HCEC 1CT (cell line): ENCODE data around the gene NFE2L1.
"Not testable (repeated sequence)": the region's sequence is repeated elsewhere in the genome, so short reads cannot be mapped to it uniquely, and the experiment has no call there.

Source experiments
- DNase-seq: peaks from one replicate; pipeline ENCODE4 v3.0.0-alpha.2; 2017

NFE2L1 gene

DNA sequence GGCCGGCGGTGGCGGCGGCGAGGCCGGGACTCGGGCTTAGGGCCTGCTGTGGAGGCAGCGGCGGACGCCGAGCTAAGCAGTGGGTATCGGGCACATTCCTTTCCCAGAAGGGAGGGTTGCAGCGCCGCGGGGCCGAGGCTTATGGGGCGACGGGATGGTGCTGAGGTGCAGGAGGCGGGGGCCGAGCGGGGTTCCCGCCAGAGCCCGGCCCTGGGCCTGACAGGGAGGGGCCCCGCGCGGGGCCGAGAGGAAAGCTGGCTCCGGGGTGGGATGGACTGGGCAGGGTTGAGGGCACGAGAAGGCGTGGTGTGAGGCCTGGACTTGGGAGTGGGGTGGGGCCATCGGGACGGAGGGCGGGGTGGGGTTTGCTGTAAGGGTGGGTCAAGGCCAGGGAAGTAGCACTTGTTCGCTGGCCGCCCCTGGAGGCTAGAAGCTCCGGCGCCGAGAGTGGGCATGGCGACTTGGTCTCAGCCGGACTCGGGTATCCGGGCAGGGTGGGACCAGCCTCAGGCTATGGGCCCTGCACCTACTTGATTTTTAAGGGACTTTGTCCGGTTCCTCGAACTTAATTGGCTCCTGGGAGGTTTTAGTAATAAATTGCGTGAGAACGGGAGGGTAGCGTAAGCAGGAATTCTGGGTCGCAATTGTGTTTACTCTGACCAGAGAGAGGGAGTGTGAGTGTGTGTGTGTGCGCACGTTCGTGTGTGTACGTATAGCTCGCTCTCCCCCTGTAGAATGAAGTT lies 396 bp downstream of the NFE2L1 start:
- DNase-seq, result peak; percentile 94

- DNase-seq, result no peak
Observed at GRCh38 chr17:48051283-48051682, 3.1 kb downstream of the NFE2L1 start.

GRCh38 chr17:48051706-48052486 lies 3.7 kb downstream of the NFE2L1 start:
- peak; percentile 58 for DNase-seq

DNA sequence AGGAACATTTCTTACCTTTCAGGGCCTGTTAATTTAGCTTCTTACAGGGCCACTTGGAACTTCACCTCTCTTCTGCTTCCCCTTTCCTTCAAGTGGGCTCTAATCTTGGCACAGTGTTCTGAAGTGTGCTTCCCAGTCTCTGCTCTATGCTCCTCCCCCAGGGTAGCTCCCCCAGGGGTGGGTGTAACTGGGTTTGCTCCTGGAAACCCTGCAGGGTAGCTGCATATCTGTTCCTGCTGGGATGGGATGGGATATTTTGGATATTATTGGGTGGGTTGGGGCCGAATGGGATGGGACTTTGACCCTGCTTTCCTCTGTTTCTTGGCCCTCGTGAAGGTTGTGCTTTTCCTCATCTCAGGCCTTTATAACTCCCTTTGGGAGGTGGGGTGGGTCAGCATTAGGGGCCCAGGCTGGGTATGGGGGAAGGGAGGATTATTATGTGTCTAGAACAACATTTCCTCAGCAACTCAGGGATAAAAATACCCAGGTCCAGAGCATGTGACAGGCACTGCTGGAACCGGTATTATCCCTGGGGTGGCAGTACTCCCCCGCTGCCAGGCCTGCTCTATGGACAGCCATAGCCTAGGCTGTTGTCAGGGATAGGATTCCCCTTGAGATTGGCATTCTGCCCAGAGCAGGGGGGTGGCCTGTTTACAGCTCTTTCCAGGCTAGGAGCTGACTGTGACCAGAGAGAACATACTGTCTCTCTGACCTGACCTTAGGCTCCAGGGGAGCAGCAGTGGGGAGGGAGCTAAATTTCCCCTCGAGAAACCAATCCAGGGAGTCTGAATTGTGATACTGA lies 5.0 kb downstream of the NFE2L1 start:
- DNase-seq, result no peak

DNA sequence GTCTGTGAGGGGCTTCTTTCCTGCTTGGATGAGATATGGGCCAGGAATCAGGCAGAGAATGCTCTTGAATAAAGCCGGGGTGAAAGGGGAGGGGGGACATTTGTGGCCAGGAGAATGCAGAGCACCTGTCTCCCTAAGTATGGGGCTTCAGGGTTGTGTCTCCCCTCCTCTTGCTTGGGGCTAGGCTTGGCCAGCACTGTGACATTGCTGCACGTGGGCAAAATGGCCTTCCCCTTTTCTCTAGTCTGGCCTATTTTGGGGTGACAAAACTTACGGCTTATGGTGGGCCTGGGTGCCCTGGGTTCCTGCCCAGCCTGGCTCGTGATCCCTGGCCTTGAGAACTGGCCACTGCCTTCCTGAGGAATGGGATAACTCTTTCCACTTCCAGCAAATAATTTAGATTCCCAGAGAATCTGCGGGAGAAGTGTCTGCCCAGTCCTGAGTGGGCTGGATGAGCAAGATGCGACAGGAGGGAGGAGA lies 5.6 kb downstream of the NFE2L1 start:
- DNase-seq, result no peak

GRCh38 chr17:48054238-48055185 lies 6.4 kb downstream of the NFE2L1 start:
- DNase-seq, result peak; percentile 51

- no peak for DNase-seq
Observed at GRCh38 chr17:48055531-48056245, 7.5 kb downstream of the NFE2L1 start.

- no peak for DNase-seq
Observed at GRCh38 chr17:48056246-48056745, 8.1 kb downstream of the NFE2L1 start.

DNA sequence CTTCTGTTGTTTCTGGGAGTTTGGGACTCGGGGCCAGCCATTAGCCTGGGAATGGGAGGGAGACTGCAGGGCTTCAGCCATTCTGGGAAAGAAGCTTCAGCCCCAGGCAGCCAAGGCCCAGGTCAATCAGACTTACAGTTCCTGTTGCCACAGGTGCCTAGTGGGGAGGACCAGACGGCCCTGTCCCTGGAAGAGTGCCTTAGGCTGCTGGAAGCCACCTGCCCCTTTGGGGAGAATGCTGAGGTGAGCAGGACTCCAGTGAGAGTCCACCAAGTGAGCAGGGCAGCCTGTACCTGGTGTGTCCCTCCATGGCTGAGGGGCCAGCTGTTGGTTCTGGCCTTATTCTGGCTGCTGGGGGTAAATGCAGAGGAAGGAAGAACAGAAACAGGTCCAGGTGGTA lies 8.7 kb downstream of the NFE2L1 start:
- DNase-seq, result no peak

GRCh38 chr17:48057626-48058025 lies 9.5 kb downstream of the NFE2L1 start:
- no peak for DNase-seq

DNA sequence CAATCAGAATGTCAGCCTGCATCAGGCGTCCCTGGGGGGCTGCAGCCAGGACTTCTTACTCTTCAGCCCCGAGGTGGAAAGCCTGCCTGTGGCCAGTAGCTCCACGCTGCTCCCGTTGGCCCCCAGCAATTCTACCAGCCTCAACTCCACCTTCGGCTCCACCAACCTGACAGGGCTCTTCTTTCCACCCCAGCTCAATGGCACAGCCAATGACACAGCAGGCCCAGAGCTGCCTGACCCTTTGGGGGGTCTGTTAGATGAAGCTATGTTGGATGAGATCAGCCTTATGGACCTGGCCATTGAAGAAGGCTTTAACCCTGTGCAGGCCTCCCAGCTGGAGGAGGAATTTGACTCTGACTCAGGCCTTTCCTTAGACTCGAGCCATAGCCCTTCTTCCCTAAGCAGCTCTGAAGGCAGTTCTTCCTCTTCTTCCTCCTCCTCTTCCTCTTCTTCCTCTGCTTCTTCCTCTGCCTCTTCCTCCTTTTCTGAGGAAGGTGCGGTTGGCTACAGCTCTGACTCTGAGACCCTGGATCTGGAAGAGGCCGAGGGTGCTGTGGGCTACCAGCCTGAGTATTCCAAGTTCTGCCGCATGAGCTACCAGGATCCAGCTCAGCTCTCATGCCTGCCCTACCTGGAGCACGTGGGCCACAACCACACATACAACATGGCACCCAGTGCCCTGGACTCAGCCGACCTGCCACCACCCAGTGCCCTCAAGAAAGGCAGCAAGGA lies 10.4 kb downstream of the NFE2L1 start:
- no peak for DNase-seq

DNA sequence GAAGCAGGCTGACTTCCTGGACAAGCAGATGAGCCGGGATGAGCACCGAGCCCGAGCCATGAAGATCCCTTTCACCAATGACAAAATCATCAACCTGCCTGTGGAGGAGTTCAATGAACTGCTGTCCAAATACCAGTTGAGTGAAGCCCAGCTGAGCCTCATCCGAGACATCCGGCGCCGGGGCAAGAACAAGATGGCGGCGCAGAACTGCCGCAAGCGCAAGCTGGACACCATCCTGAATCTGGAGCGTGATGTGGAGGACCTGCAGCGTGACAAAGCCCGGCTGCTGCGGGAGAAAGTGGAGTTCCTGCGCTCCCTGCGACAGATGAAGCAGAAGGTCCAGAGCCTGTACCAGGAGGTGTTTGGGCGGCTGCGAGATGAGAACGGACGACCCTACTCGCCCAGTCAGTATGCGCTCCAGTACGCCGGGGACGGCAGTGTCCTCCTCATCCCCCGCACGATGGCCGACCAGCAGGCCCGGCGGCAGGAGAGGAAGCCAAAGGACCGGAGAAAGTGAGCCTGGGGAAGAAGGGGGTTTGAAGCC lies 11.0 kb downstream of the NFE2L1 start:
- no peak for DNase-seq

DNA sequence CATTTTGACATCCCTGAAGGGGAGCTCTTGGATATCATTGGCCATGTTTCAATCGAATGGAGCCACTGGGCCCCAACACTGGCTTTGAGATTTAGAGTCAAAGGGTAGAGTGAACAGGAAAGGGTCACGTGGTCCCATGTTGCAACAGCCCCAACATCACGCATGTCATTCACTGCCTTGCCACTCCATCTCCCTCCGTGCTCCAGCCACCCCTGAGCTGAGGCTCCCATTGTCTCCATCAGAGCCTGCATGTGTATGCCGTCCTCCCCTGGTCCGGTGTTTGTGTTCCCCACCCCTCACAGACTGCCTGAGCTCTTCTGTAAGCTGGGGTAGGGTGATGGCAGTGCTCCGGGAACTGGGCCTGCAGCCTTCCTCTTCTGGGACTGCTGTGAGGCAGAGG lies 12.1 kb downstream of the NFE2L1 start:
- no peak for DNase-seq

DNA sequence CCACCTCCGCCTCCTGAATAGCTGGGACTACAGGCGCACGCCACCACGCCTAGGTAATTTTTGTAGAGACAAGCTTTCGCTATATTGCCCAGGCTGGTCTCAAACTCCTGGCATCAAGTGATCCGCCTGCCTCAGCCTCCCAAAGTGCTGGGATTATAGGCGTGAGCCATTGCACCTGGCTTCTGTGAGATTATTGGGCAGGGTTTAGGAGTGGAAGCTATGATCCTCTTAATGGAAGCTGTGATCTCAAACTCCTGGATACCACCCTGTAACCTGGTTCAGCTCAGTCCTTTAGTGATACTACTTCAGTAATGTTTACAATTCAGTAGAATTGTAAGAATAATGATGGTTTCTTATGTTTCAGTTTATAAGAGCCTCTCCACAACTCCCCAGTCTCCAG lies 14.1 kb downstream of the NFE2L1 start:
- DNase-seq, result no peak

DNA sequence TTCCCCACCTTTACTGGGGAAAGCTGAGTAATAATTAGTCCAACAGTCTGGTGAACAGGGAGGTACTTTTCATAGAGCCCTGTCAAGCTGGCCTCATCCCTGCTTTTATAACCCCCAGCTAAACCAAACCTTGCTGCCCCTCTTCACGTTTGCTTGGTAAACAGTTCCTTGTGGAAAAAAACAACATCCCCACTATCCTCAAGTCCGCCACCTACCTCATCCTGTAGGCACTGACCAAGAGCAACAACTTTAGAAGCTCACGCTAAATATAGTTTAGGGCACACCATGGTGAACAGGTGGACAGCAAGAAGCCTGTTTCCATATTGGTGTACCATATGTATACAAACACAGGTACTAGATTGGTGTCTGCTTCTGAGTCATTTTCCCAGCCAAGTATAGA lies 16.5 kb downstream of the NFE2L1 start:
- no peak for DNase-seq

- no peak for DNase-seq
Observed at GRCh38 chr17:48066192-48066591, 18.0 kb downstream of the NFE2L1 start.

DNA sequence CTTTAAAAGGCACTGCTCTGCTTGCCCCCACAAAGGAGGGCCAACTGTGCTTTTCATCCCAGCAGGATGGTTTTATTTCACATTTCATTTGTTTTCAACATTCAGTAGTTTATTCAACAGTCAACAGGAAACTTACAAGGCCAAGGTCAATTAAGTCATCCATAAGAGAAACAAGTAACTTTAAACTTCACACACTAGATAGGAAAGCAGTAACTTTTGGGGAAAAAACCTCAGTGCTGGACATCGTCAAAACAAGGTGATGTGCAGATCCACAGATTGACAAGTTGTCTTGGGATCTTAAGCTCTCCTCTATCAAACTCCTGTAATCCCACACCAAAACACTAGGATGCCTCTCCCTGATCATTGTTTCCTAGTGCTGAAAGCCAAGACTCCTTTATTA lies 18.5 kb downstream of the NFE2L1 start:
- no peak for DNase-seq

GRCh38 chr17:48067245-48067644 lies 19.1 kb downstream of the NFE2L1 start:
- no peak for DNase-seq

GRCh38 chr17:48067808-48068207 lies 19.6 kb downstream of the NFE2L1 start:
- DNase-seq, result not testable (repeated sequence)

GRCh38 chr17:48068491-48068961 lies 20.4 kb downstream of the NFE2L1 start:
- peak; percentile 32 for DNase-seq
